Measurements from ENCODE around the gene NAA10.

Gene NAA10

GRCh38 chrX:153905481-153906095, 29.2 kb downstream of the NAA10 start:
- TF ChIP-seq CTCF (IDR thresholded peaks at IDR 0.05; ENCODE audit: control insufficient read depth, insufficient read depth, low read depth, low read length, missing control alignments) = no peak
- no peak for DNase-seq (ENCODE audit: low read depth)
- no peak overlapping the region for H3K4me3 ChIP-seq (ENCODE audit: control insufficient read depth, low read depth, low read length)

GRCh38 chrX:153903991-153904957, 30.6 kb downstream of the NAA10 start, which contains the start of gene AVPR2:
Gene AVPR2 (plus strand): TSS chrX:153904673. CDS start chrX:153905146, 473 bp downstream.
- H3K4me3 ChIP-seq (ENCODE audit: control insufficient read depth, low read depth, low read length) = no peak within 1 kb of the TSS
- DNase-seq (ENCODE audit: low read depth) = no peak
- no peak for TF ChIP-seq CTCF (IDR thresholded peaks at IDR 0.05; ENCODE audit: control insufficient read depth, insufficient read depth, low read depth, low read length, missing control alignments)

- DNase-seq (ENCODE audit: low read depth) = no peak
- H3K4me3 ChIP-seq (ENCODE audit: control insufficient read depth, low read depth, low read length) = no peak overlapping the region
- TF ChIP-seq CTCF (IDR thresholded peaks at IDR 0.05; ENCODE audit: control insufficient read depth, insufficient read depth, low read depth, low read length, missing control alignments) = no peak
Measured at GRCh38 chrX:153903238-153903980, 31.4 kb downstream of the NAA10 start.

- DNase-seq (ENCODE audit: low read depth) = no peak
- H3K4me3 ChIP-seq (ENCODE audit: control insufficient read depth, low read depth, low read length) = no peak overlapping the region
- no peak for TF ChIP-seq CTCF (IDR thresholded peaks at IDR 0.05; ENCODE audit: control insufficient read depth, insufficient read depth, low read depth, low read length, missing control alignments)
Measured at GRCh38 chrX:153902385-153902784, 32.5 kb downstream of the NAA10 start.

- H3K4me3 ChIP-seq (ENCODE audit: control insufficient read depth, low read depth, low read length) = no peak overlapping the region
- DNase-seq (ENCODE audit: low read depth) = no peak
- TF ChIP-seq CTCF (IDR thresholded peaks at IDR 0.05; ENCODE audit: control insufficient read depth, insufficient read depth, low read depth, low read length, missing control alignments) = no peak
Measured at GRCh38 chrX:153901753-153902140, 33.1 kb downstream of the NAA10 start.

Data from AG09309 (cell line).